ENCODE results near the gene RSPH3.
"Not testable (repeated sequence)": the region's sequence is repeated elsewhere in the genome, so short reads cannot be mapped to it uniquely, and the experiment has no call there.

DNA sequence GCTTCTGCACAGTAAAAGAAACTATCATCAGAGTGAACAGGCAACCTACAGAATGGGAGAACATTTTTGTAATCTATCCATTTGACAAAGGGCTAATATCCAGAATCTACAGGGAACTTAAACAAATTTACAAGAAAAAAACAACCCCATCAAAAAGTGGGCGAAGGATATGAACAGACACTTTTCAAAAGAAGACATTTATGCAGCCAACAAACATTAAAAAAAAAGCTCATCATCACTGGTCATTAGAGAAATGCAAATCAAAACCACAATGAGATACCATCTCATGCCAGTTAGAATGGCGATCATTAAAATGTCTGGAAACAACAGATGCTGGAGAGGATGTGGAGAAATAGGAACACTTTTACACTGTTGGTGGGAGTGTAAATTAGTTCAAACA, 48.4 kb downstream of the RSPH3 start:
- TF ChIP-seq POLR2AphosphoS5, POLR2A, EP300 (IDR thresholded peaks at IDR 0.05): not testable (repeated sequence)
- TF ChIP-seq, protein P1, sequence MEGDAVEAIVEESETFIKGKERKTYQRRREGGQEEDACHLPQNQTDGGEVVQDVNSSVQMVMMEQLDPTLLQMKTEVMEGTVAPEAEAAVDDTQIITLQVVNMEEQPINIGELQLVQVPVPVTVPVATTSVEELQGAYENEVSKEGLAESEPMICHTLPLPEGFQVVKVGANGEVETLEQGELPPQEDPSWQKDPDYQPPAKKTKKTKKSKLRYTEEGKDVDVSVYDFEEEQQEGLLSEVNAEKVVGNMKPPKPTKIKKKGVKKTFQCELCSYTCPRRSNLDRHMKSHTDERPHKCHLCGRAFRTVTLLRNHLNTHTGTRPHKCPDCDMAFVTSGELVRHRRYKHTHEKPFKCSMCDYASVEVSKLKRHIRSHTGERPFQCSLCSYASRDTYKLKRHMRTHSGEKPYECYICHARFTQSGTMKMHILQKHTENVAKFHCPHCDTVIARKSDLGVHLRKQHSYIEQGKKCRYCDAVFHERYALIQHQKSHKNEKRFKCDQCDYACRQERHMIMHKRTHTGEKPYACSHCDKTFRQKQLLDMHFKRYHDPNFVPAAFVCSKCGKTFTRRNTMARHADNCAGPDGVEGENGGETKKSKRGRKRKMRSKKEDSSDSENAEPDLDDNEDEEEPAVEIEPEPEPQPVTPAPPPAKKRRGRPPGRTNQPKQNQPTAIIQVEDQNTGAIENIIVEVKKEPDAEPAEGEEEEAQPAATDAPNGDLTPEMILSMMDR (IDR thresholded peaks at IDR 0.05), result not testable (repeated sequence)
